Prostate gland (tissue), 1 donor: ENCODE results near the gene NUP210.

ENCODE experiments used
- POLR2A ChIP-seq: fragments of 450-650 bp; IDR thresholded peaks from one replicate; pipeline ENCODE4 v1.6.1; 2016; ENCODE audit warnings: antibody characterized with exemption, mild to moderate bottlenecking
- POLR2AphosphoS5 ChIP-seq: sonication (generic); formaldehyde crosslinking; IDR thresholded peaks from one replicate; pipeline ENCODE4 v1.6.1; 2017; ENCODE audit warnings: antibody characterized with exemption

GRCh38 chr3:13277860-13278531 is 142.1 kb downstream of the NUP210 start:
- TF ChIP-seq POLR2AphosphoS5 (no peak), POLR2A (no peak)
